K562 (cell line): Measurements from ENCODE around the gene PLXNA2. TPM values are rescaled to one million over a fixed set of nuclear protein-coding genes. Genes with fewer than 3 reads are reported as not detected.

Source experiments
- ATAC-seq: fragments of 200-7000 bp; cut with Tn5 transposase; 3 replicates; pipeline ENCODE4 v1.9.1; 2020; ENCODE audit warnings: moderate library complexity
- BruUV-seq: library from RNA; stranded (reverse); fragments of 400-500 nt; replicated peaks from 2 replicates; lab custom pipeline; 2021; lab: Mats Ljungman, UMichigan
- CTCF ChIA-PET: fragments of 300-600 bp; formaldehyde crosslinking; extraction: SDS; loops from one replicate; lab custom pipeline; 2021; ENCODE audit warnings: low intra/inter-chr PET ratio; lab: Yijun Ruan, JAX
- POLR2A ChIA-PET: fragments of 300-600, 350-650 bp; sonication (Branson Sonifier 250); formaldehyde crosslinking; extraction: SDS; loops from one replicate; lab custom pipeline; 2021; ENCODE audit warnings: antibody characterized with exemption, inconsistent platforms; lab: Yijun Ruan, JAX
- DNase-seq, 4 experiments: peaks; one replicate each; pipeline versions ENCODE4 v3.0.0 to v3.0.0-alpha.2; 2011 to 2018; ENCODE audit warnings: low spot score in 3 of 4, mixed read lengths in 3 of 4; ENCODE audit errors: extremely low read depth in 1 of 4
- FAIRE-seq: peaks from 2 replicates; lab custom pipeline; 2011; peaks lifted over from hg19 to GRCh38; lab: Jason Lieb, UNC
- H2AFZ ChIP-seq: 2 replicates; pipeline ENCODE4 v1.6.0; 2011; ENCODE audit warnings: low read depth, low read length, control low read depth, inconsistent platforms
- H3K27ac ChIP-seq: fragments of 200-600 bp; 3 replicates; pipeline ENCODE4 v1.8.0; 2011; ENCODE audit warnings: low read depth, mild to moderate bottlenecking, control low read depth, inconsistent platforms, low read length, moderate library complexity, mixed read lengths; ENCODE audit errors: extremely low read depth
- H3K27me3 ChIP-seq, 2 experiments: fragments of 300-600 bp in 1 of 2; 2 replicates in 1 of 2; 3 replicates in 1 of 2; pipeline versions ENCODE4 v1.6.0 to v1.8.0; 2011; ENCODE audit warnings: inconsistent platforms in 2 of 2, low read length in 2 of 2, mild to moderate bottlenecking in 1 of 2, mixed read lengths in 1 of 2, moderate library complexity in 1 of 2; ENCODE audit not compliant: control insufficient read depth in 2 of 2, insufficient read depth in 2 of 2
- H3K36me3 ChIP-seq: fragments of 300-600 bp; 3 replicates; pipeline ENCODE4 v1.8.0; 2011; ENCODE audit warnings: mild to moderate bottlenecking, low read length, inconsistent platforms; ENCODE audit not compliant: control insufficient read depth, insufficient read depth
- H3K4me1 ChIP-seq, 2 experiments: fragments of 200-600 bp in 1 of 2; replicated peaks in 1 of 2; 2 replicates in 1 of 2; 3 replicates in 1 of 2; pipeline versions ENCODE4 v1.5.1 to v1.8.0; 2011; ENCODE audit warnings: inconsistent platforms in 2 of 2, low read length in 2 of 2, mild to moderate bottlenecking in 1 of 2, mixed read lengths in 1 of 2, moderate library complexity in 1 of 2; ENCODE audit not compliant: control insufficient read depth in 2 of 2, insufficient read depth in 2 of 2
- H3K4me2 ChIP-seq: 2 replicates; pipeline ENCODE4 v1.6.1; 2011; ENCODE audit warnings: low read length, control low read depth, inconsistent platforms, mixed read lengths; ENCODE audit not compliant: insufficient read depth
- H3K4me3 ChIP-seq: fragments of 200-600 bp; sonication (generic), shearing (Covaris generic); 2 replicates; pipeline ENCODE4 v1.5.1; 2016; ENCODE audit warnings: control low read depth, inconsistent platforms
- H3K79me2 ChIP-seq: fragments of 200-600 bp; 3 replicates; pipeline ENCODE4 v1.8.0; 2011; ENCODE audit warnings: low read length, inconsistent platforms; ENCODE audit not compliant: control insufficient read depth, insufficient read depth
- H3K9ac ChIP-seq, 2 experiments: 2 replicates each; pipeline versions ENCODE4 v1.6.0 to v1.6.1; 2011; ENCODE audit warnings: low read depth in 2 of 2, low read length in 2 of 2, control low read depth in 1 of 2, inconsistent platforms in 1 of 2, mild to moderate bottlenecking in 1 of 2, mixed read lengths in 1 of 2; ENCODE audit not compliant: insufficient read depth in 1 of 2
- H3K9me1 ChIP-seq: one replicate; pipeline ENCODE4 v1.6.0; 2011; ENCODE audit warnings: inconsistent platforms, mild to moderate bottlenecking, low read length, moderate library complexity; ENCODE audit not compliant: control insufficient read depth, insufficient read depth
- H3K9me3 ChIP-seq: replicated peaks from 2 replicates; pipeline ENCODE4 v1.5.1; 2011; ENCODE audit warnings: low read depth, low read length, inconsistent platforms; ENCODE audit not compliant: control insufficient read depth, insufficient read depth
- H4K20me1 ChIP-seq: replicated peaks from 2 replicates; pipeline ENCODE4 v1.6.1; 2011; ENCODE audit warnings: low read length, inconsistent platforms, mixed read lengths; ENCODE audit not compliant: control insufficient read depth, insufficient read depth
- CBFA2T3 ChIP-seq: fragments of 450-650 bp; IDR thresholded peaks from 2 replicates; pipeline ENCODE4 v1.6.1; 2017
- HDAC8 ChIP-seq: fragments of 450-650 bp; IDR thresholded peaks from 2 replicates; pipeline ENCODE4 v1.6.1; 2016; ENCODE audit warnings: mild to moderate bottlenecking, missing genetic modification characterization, moderate library complexity, missing compliant biosample characterization
- RBM15 ChIP-seq: fragments of 200-400 bp; formaldehyde crosslinking; IDR thresholded peaks from 2 replicates; pipeline ENCODE4 v1.6.1; 2018; ENCODE audit warnings: mild to moderate bottlenecking, low read length, moderate library complexity; ENCODE audit not compliant: insufficient read depth
- TCF15 ChIP-seq: fragments of 250-450 bp; sonication (Bioruptor Pico); IDR thresholded peaks from 2 replicates; pipeline ENCODE4 v1.8.0; 2022; ENCODE audit warnings: moderate library complexity, mild to moderate bottlenecking, inconsistent platforms
- ZNF3 ChIP-seq: fragments of 250-450 bp; sonication (Bioruptor Pico); IDR thresholded peaks from 2 replicates; pipeline ENCODE4 v1.5.0; 2021; ENCODE audit warnings: mild to moderate bottlenecking, moderate library complexity
- ZNF449 ChIP-seq: fragments of 250-450 bp; sonication (Bioruptor Pico); IDR thresholded peaks from 2 replicates; pipeline ENCODE4 v1.8.0; 2022; ENCODE audit warnings: moderate library complexity, mild to moderate bottlenecking, inconsistent platforms
- WGBS: fragments of 100-300 bp; shearing (Covaris generic); methylation state at CpG from one replicate; pipeline ENCODE4 v1.1.6; 2016; ENCODE audit warnings: low coverage, mixed read lengths; ENCODE audit not compliant: insufficient coverage; ENCODE audit errors: missing lambda C conversion rate; 5-methylcytosine and 5-hydroxymethylcytosine counted together
- in situ Hi-C: fragments of 300-500 bp; cut with MboI; formaldehyde crosslinking; loops from 4 replicates; pipeline ENCODE4 v1.15.0; 2018; ENCODE audit warnings: inconsistent platforms, mixed read lengths
- intact Hi-C: fragments of 100-400 bp; cut with micrococcal nuclease; formaldehyde crosslinking; loops from 2 replicates; pipeline ENCODE4 v1.14.2; 2022
- polyA plus RNA-seq, 8 experiments: library from polyadenylated mRNA; depleted of rRNA in 4 of 8; stranded (reverse) in 5 of 8; unstranded in 3 of 8; fragments of >200 nt; fragmentation: Nextera tagmentation in 2 of 8; fragmentation: Illumina TruSeq in 1 of 8; extraction: Ambion mirVana in 2 of 8; extraction: Trizol in 1 of 8; gene quantifications; 2 replicates each; pipeline versions ENCODE4 v1.2.1 to v1.2.3, GENCODE V29; 2011 to 2014; ENCODE audit warnings: inconsistent platforms in 1 of 8, missing spikeins in 1 of 8
- total RNA-seq, 7 experiments: library from RNA; depleted of rRNA in 6 of 7; stranded (reverse); fragments of >200 nt in 6 of 7; fragmentation: Illumina TruSeq in 2 of 7; extraction: Trizol in 2 of 7; gene quantifications; 2 replicates each; pipeline versions ENCODE4 v1.2.1 to v1.2.3, GENCODE V29; 2011 to 2021; ENCODE audit warnings: low replicate concordance in 1 of 7
- TF ChIP-seq, protein P1 (sequence below), 2 experiments: fragments of 150-350 bp in 1 of 2; IDR thresholded peaks; 2 replicates each; pipeline ENCODE4 v1.6.1; 2012 to 2016; ENCODE audit warnings: low read depth in 2 of 2, low read length in 2 of 2, mild to moderate bottlenecking in 1 of 2, moderate library complexity in 1 of 2
- TF ChIP-seq, protein P2 (sequence below): sonication (generic); formaldehyde crosslinking; IDR thresholded peaks from 2 replicates; pipeline ENCODE4 v1.8.1; 2023; ENCODE audit warnings: mild to moderate bottlenecking, missing genetic modification reagents

Gene PLXNA2
- total and polyA plus RNA-seq, 9 of the 15 experiments (the other 6 are each of a cell fraction or from before 2014, with no cell fraction given), result 0.01 to 1.3 (median 0.32) TPM

DNA sequence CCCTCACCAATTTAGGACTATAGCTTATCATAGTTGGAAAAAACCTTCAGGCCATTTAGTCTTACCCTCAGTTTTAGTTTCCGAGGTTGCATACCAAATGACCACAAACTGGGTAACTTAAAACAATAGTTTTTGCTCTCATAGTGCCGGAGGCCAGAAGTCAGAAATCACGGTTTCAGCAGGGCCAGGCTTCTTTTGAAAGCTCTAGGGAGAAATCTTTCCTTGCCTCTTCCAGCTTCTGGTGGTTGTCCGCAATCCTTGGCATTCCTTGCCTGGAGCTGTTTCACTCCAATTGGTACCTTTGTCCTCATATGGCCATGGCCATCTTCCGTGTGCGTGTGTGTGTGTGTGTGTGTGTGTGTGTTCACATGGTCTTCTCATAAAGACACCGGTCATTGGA, 12.4 kb upstream of the PLXNA2 start:
- no peaks in the 10 kb centered on the region for H3K4me1 ChIP-seq
- no peak for TF ChIP-seq ZNF449
- TF ChIP-seq ZNF3 (CRISPR knock-in tag), result no peak
- TF ChIP-seq, protein P1, sequence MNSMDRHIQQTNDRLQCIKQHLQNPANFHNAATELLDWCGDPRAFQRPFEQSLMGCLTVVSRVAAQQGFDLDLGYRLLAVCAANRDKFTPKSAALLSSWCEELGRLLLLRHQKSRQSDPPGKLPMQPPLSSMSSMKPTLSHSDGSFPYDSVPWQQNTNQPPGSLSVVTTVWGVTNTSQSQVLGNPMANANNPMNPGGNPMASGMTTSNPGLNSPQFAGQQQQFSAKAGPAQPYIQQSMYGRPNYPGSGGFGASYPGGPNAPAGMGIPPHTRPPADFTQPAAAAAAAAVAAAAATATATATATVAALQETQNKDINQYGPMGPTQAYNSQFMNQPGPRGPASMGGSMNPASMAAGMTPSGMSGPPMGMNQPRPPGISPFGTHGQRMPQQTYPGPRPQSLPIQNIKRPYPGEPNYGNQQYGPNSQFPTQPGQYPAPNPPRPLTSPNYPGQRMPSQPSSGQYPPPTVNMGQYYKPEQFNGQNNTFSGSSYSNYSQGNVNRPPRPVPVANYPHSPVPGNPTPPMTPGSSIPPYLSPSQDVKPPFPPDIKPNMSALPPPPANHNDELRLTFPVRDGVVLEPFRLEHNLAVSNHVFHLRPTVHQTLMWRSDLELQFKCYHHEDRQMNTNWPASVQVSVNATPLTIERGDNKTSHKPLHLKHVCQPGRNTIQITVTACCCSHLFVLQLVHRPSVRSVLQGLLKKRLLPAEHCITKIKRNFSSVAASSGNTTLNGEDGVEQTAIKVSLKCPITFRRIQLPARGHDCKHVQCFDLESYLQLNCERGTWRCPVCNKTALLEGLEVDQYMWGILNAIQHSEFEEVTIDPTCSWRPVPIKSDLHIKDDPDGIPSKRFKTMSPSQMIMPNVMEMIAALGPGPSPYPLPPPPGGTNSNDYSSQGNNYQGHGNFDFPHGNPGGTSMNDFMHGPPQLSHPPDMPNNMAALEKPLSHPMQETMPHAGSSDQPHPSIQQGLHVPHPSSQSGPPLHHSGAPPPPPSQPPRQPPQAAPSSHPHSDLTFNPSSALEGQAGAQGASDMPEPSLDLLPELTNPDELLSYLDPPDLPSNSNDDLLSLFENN (IDR thresholded peaks at IDR 0.05; ENCODE audit: low read depth in 2 of 2, low read length in 2 of 2), result no peak
- no peak for TF ChIP-seq HDAC8 (tag)
- no peak for TF ChIP-seq TCF15 (CRISPR knock-in tag)
- TF ChIP-seq, protein P2, sequence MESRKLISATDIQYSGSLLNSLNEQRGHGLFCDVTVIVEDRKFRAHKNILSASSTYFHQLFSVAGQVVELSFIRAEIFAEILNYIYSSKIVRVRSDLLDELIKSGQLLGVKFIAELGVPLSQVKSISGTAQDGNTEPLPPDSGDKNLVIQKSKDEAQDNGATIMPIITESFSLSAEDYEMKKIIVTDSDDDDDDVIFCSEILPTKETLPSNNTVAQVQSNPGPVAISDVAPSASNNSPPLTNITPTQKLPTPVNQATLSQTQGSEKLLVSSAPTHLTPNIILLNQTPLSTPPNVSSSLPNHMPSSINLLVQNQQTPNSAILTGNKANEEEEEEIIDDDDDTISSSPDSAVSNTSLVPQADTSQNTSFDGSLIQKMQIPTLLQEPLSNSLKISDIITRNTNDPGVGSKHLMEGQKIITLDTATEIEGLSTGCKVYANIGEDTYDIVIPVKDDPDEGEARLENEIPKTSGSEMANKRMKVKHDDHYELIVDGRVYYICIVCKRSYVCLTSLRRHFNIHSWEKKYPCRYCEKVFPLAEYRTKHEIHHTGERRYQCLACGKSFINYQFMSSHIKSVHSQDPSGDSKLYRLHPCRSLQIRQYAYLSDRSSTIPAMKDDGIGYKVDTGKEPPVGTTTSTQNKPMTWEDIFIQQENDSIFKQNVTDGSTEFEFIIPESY, result no peak
- no peak for TF ChIP-seq RBM15
- TF ChIP-seq CBFA2T3, result no peak
- TF ChIP-seq, all 486 proteins: peak for 0
- Histone ChIP-seq H2AFZ (no peak overlapping the region), H3K79me2 (no peaks in the 10 kb centered on the region), H3K36me3 (no peaks in the 10 kb centered on the region), H3K4me2 (no peak overlapping the region), H3K9me3 (no peaks in the 10 kb centered on the region), H3K9me1 (no peaks in the 10 kb centered on the region), H3K9ac (no peak overlapping the region), H3K27ac (no peak overlapping the region), H3K27me3 (peaks cover 17 to 30% of the 10 kb centered on the region in 2 experiments; a peak in 2 of 5 replicates), H3K4me3 (no peak overlapping the region), H4K20me1 (no peaks in the 10 kb centered on the region)
- ChIA-PET CTCF (no interaction called here), POLR2A (no interaction called here)
- 1% methylated on average over 7 of the region's 7 CpGs for WGBS
- ATAC-seq (no peak), FAIRE-seq (no peak), DNase-seq (no peak)
- intact Hi-C loops, result loop anchor here (10.0 kb wide), 1 partner anchor 198 kb away; no protein-coding TSS in a partner anchor
- in situ Hi-C loops, result no loop called here
- no TSS peak for BruUV-seq
